GM12892 (cell line): ENCODE measurements around the gene RNF25.

Experiments
- POLR2A ChIP-seq: IDR thresholded peaks from 2 replicates; pipeline ENCODE4 v1.6.1; 2011; ENCODE audit warnings: low read depth, low read length, control low read depth
- POLR2AphosphoS5 ChIP-seq: IDR thresholded peaks from 2 replicates; pipeline ENCODE4 v1.6.1; 2011; ENCODE audit warnings: low read depth, low read length, control low read depth

DNA sequence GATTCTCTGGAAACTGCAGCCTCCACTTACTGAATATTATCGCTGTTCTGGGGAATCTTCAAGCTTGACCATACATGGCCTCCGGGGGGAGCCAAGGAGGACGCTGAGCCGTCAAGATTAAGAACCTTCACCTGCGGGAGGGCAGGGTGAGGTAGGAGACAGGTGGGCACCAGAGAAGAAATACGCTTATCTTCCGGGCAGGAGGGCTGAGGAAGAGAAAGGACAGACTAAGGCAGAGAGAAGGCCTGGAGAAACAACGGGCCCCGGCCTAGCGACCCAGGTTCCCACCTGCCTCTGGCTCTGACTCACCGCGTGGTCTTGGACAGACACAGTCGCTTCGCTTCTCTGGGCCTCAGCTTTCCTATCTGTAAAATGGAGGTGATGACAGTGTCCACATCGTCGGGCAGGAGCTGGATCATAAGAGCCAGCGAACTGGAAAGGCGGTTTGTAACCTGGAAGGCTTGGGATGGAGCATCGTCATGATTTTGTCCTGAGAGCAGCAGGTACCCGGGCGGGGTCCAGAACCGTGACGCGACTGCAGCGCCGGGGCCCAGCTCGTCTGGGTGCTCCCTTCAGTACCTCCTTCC is 13.0 kb downstream of the RNF25 start:
- TF ChIP-seq POLR2AphosphoS5 (no peak), POLR2A (no peak)
